GM12878 (cell line): ENCODE measurements around the gene TSPYL4.

Source experiments
- POLR2AphosphoS5 ChIP-seq: IDR thresholded peaks from 2 replicates; pipeline ENCODE4 v1.6.1; 2011; ENCODE audit warnings: mild to moderate bottlenecking, low read length, inconsistent platforms
- ZNF24 ChIP-seq: fragments of 450-650 bp; IDR thresholded peaks from 2 replicates; pipeline ENCODE4 v1.6.1; 2017; ENCODE audit warnings: antibody characterized with exemption, mild to moderate bottlenecking

DNA sequence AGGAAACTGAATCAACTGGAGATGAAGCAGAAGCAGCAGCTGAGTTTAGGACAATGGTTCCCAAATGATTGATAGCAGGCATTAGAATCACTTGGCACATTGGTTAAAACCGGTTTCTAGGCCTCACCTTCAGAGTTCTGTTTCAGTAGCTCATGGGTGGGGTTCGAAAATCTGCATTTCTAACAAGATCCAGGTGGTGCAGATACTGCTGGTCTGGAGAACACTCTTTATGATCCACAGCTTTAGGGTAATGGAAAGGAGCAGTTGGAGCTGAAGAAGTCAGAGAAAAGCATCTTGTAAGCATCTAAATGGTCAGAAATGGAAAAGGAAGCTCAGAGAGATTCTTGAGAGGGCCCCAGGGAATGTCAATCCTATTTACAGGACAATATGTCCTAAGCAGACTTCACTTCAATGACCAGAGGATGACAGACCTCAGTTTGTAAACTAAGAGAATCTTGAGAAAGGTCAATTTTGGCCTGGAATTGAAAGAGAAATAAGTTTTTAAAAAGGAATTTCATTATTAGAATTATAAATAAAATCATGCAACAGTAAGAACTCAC, 17.4 kb upstream of the TSPYL4 start:
- TF ChIP-seq POLR2AphosphoS5 (no peak), ZNF24 (no peak)
